K562 (cell line): Measurements from ENCODE around the gene WNT7A. TPM values are rescaled to one million over a fixed set of nuclear protein-coding genes. Genes with fewer than 3 reads are reported as not detected.

Experiments used
- ATAC-seq: fragments of 200-7000 bp; cut with Tn5 transposase; 3 replicates; pipeline ENCODE4 v1.9.1; 2020; ENCODE audit warnings: moderate library complexity
- BruUV-seq: library from RNA; stranded (reverse); fragments of 400-500 nt; replicated peaks from 2 replicates; lab custom pipeline; 2021; lab: Mats Ljungman, UMichigan
- CTCF ChIA-PET: fragments of 300-600 bp; formaldehyde crosslinking; extraction: SDS; loops from one replicate; lab custom pipeline; 2021; ENCODE audit warnings: low intra/inter-chr PET ratio; lab: Yijun Ruan, JAX
- POLR2A ChIA-PET: fragments of 300-600, 350-650 bp; sonication (Branson Sonifier 250); formaldehyde crosslinking; extraction: SDS; loops from one replicate; lab custom pipeline; 2021; ENCODE audit warnings: antibody characterized with exemption, inconsistent platforms; lab: Yijun Ruan, JAX
- DNase-seq, 4 experiments: peaks; one replicate each; pipeline versions ENCODE4 v3.0.0 to v3.0.0-alpha.2; 2011 to 2018; ENCODE audit warnings: low spot score in 3 of 4, mixed read lengths in 3 of 4; ENCODE audit errors: extremely low read depth in 1 of 4
- FAIRE-seq: peaks from 2 replicates; lab custom pipeline; 2011; peaks lifted over from hg19 to GRCh38; lab: Jason Lieb, UNC
- H2AFZ ChIP-seq: 2 replicates; pipeline ENCODE4 v1.6.0; 2011; ENCODE audit warnings: low read depth, low read length, control low read depth, inconsistent platforms
- H3K27ac ChIP-seq: fragments of 200-600 bp; 3 replicates; pipeline ENCODE4 v1.8.0; 2011; ENCODE audit warnings: low read depth, mild to moderate bottlenecking, control low read depth, inconsistent platforms, low read length, moderate library complexity, mixed read lengths; ENCODE audit errors: extremely low read depth
- H3K27me3 ChIP-seq, 2 experiments: fragments of 300-600 bp in 1 of 2; 2 replicates in 1 of 2; 3 replicates in 1 of 2; pipeline versions ENCODE4 v1.6.0 to v1.8.0; 2011; ENCODE audit warnings: inconsistent platforms in 2 of 2, low read length in 2 of 2, mild to moderate bottlenecking in 1 of 2, mixed read lengths in 1 of 2, moderate library complexity in 1 of 2; ENCODE audit not compliant: control insufficient read depth in 2 of 2, insufficient read depth in 2 of 2
- H3K36me3 ChIP-seq: fragments of 300-600 bp; 3 replicates; pipeline ENCODE4 v1.8.0; 2011; ENCODE audit warnings: mild to moderate bottlenecking, low read length, inconsistent platforms; ENCODE audit not compliant: control insufficient read depth, insufficient read depth
- H3K4me1 ChIP-seq, 2 experiments: fragments of 200-600 bp in 1 of 2; replicated peaks in 1 of 2; 2 replicates in 1 of 2; 3 replicates in 1 of 2; pipeline versions ENCODE4 v1.5.1 to v1.8.0; 2011; ENCODE audit warnings: inconsistent platforms in 2 of 2, low read length in 2 of 2, mild to moderate bottlenecking in 1 of 2, mixed read lengths in 1 of 2, moderate library complexity in 1 of 2; ENCODE audit not compliant: control insufficient read depth in 2 of 2, insufficient read depth in 2 of 2
- H3K4me2 ChIP-seq: 2 replicates; pipeline ENCODE4 v1.6.1; 2011; ENCODE audit warnings: low read length, control low read depth, inconsistent platforms, mixed read lengths; ENCODE audit not compliant: insufficient read depth
- H3K4me3 ChIP-seq: fragments of 200-600 bp; sonication (generic), shearing (Covaris generic); 2 replicates; pipeline ENCODE4 v1.5.1; 2016; ENCODE audit warnings: control low read depth, inconsistent platforms
- H3K79me2 ChIP-seq: fragments of 200-600 bp; 3 replicates; pipeline ENCODE4 v1.8.0; 2011; ENCODE audit warnings: low read length, inconsistent platforms; ENCODE audit not compliant: control insufficient read depth, insufficient read depth
- H3K9ac ChIP-seq, 2 experiments: 2 replicates each; pipeline versions ENCODE4 v1.6.0 to v1.6.1; 2011; ENCODE audit warnings: low read depth in 2 of 2, low read length in 2 of 2, control low read depth in 1 of 2, inconsistent platforms in 1 of 2, mild to moderate bottlenecking in 1 of 2, mixed read lengths in 1 of 2; ENCODE audit not compliant: insufficient read depth in 1 of 2
- H3K9me1 ChIP-seq: one replicate; pipeline ENCODE4 v1.6.0; 2011; ENCODE audit warnings: inconsistent platforms, mild to moderate bottlenecking, low read length, moderate library complexity; ENCODE audit not compliant: control insufficient read depth, insufficient read depth
- H3K9me3 ChIP-seq: replicated peaks from 2 replicates; pipeline ENCODE4 v1.5.1; 2011; ENCODE audit warnings: low read depth, low read length, inconsistent platforms; ENCODE audit not compliant: control insufficient read depth, insufficient read depth
- H4K20me1 ChIP-seq: replicated peaks from 2 replicates; pipeline ENCODE4 v1.6.1; 2011; ENCODE audit warnings: low read length, inconsistent platforms, mixed read lengths; ENCODE audit not compliant: control insufficient read depth, insufficient read depth
- BCOR ChIP-seq: fragments of 450-650 bp; IDR thresholded peaks from 2 replicates; pipeline ENCODE4 v1.6.1; 2016
- CEBPG ChIP-seq, 3 experiments: fragments of 200-800 bp in 1 of 3; sonication (Bioruptor generic) in 1 of 3; sonication (generic) in 1 of 3; formaldehyde crosslinking in 1 of 3; IDR thresholded peaks in 2 of 3; conservative IDR thresholded peaks in 1 of 3; 2 replicates each; pipeline versions ENCODE4 v1.6.1 to v1.8.0; 2016 to 2022; ENCODE audit warnings: missing compliant biosample characterization in 2 of 3, missing genetic modification characterization in 2 of 3, mild to moderate bottlenecking in 1 of 3, missing genetic modification reagents in 1 of 3
- DEAF1 ChIP-seq: fragments of 450-650 bp; formaldehyde crosslinking; IDR thresholded peaks from 2 replicates; pipeline ENCODE4 v1.4.0; 2020; ENCODE audit warnings: mild to moderate bottlenecking, moderate library complexity
- E2F3 ChIP-seq: fragments of 250-450 bp; sonication (Bioruptor Pico); IDR thresholded peaks from 2 replicates; pipeline ENCODE4 v1.4.0; 2020; ENCODE audit warnings: mild to moderate bottlenecking
- ETS1 ChIP-seq: conservative IDR thresholded peaks from 2 replicates; pipeline ENCODE4 v1.6.1; 2011; ENCODE audit warnings: low read depth, mild to moderate bottlenecking, low read length; ENCODE audit not compliant: control insufficient read depth
- KDM1A ChIP-seq, 2 experiments: fragments of 450-650 bp; IDR thresholded peaks; 2 replicates each; pipeline ENCODE4 v1.6.1; 2016; ENCODE audit warnings: mild to moderate bottlenecking in 2 of 2
- MLX ChIP-seq, 2 experiments: fragments of 450-650 bp in 1 of 2; sonication (generic) in 1 of 2; formaldehyde crosslinking; conservative IDR thresholded peaks; 2 replicates each; pipeline versions ENCODE4 v1.4.0 to v1.8.1; 2020 to 2022; ENCODE audit warnings: mild to moderate bottlenecking in 1 of 2, missing genetic modification reagents in 1 of 2
- NFE2L1 ChIP-seq: fragments of 450-650 bp; IDR thresholded peaks from 2 replicates; pipeline ENCODE4 v1.6.1; 2016; ENCODE audit warnings: missing genetic modification characterization, low read depth, mild to moderate bottlenecking, missing compliant biosample characterization, moderate library complexity, borderline replicate concordance
- SIN3B ChIP-seq: fragments of 450-650 bp; IDR thresholded peaks from 2 replicates; pipeline ENCODE4 v1.6.1; 2017; ENCODE audit warnings: low read depth, mild to moderate bottlenecking, moderate library complexity
- TEAD2 ChIP-seq: fragments of 450-650 bp; IDR thresholded peaks from 2 replicates; pipeline ENCODE4 v1.6.1; 2016; ENCODE audit warnings: missing genetic modification characterization, control low read depth, missing compliant biosample characterization
- THRA ChIP-seq: fragments of 450-650 bp; IDR thresholded peaks from 2 replicates; pipeline ENCODE4 v1.6.1; 2017; ENCODE audit warnings: mild to moderate bottlenecking, moderate library complexity
- ZNF184 ChIP-seq: sonication (generic); formaldehyde crosslinking; IDR thresholded peaks from 2 replicates; pipeline ENCODE4 v1.5.0; 2020; ENCODE audit warnings: missing genetic modification reagents
- WGBS: fragments of 100-300 bp; shearing (Covaris generic); methylation state at CpG from one replicate; pipeline ENCODE4 v1.1.6; 2016; ENCODE audit warnings: low coverage, mixed read lengths; ENCODE audit not compliant: insufficient coverage; ENCODE audit errors: missing lambda C conversion rate; 5-methylcytosine and 5-hydroxymethylcytosine counted together
- in situ Hi-C: fragments of 300-500 bp; cut with MboI; formaldehyde crosslinking; loops from 4 replicates; pipeline ENCODE4 v1.15.0; 2018; ENCODE audit warnings: inconsistent platforms, mixed read lengths
- intact Hi-C: fragments of 100-400 bp; cut with micrococcal nuclease; formaldehyde crosslinking; loops from 2 replicates; pipeline ENCODE4 v1.14.2; 2022
- polyA plus RNA-seq, 8 experiments: library from polyadenylated mRNA; depleted of rRNA in 4 of 8; stranded (reverse) in 5 of 8; unstranded in 3 of 8; fragments of >200 nt; fragmentation: Nextera tagmentation in 2 of 8; fragmentation: Illumina TruSeq in 1 of 8; extraction: Ambion mirVana in 2 of 8; extraction: Trizol in 1 of 8; gene quantifications; 2 replicates each; pipeline versions ENCODE4 v1.2.1 to v1.2.3, GENCODE V29; 2011 to 2014; ENCODE audit warnings: inconsistent platforms in 1 of 8, missing spikeins in 1 of 8
- total RNA-seq, 7 experiments: library from RNA; depleted of rRNA in 6 of 7; stranded (reverse); fragments of >200 nt in 6 of 7; fragmentation: Illumina TruSeq in 2 of 7; extraction: Trizol in 2 of 7; gene quantifications; 2 replicates each; pipeline versions ENCODE4 v1.2.1 to v1.2.3, GENCODE V29; 2011 to 2021; ENCODE audit warnings: low replicate concordance in 1 of 7

WNT7A gene
- total and polyA plus RNA-seq, 9 of the 15 experiments (the other 6 are each of a cell fraction or from before 2014, with no cell fraction given) = 0.03 TPM; not detected in 8

- BruUV-seq = no TSS peak
- Histone ChIP-seq H3K36me3 (no peaks in the 10 kb centered on the region), H3K27ac (no peak overlapping the region), H3K9me3 (no peaks in the 10 kb centered on the region), H3K27me3 (peaks cover 42 to 67% of the 10 kb centered on the region in 2 experiments), H3K9me1 (peaks cover 5% of the 10 kb centered on the region), H3K79me2 (no peaks in the 10 kb centered on the region), H3K4me3 (no peak overlapping the region), H3K9ac (no peak overlapping the region), H4K20me1 (peaks cover 36% of the 10 kb centered on the region), H3K4me1 (peaks cover 0 to 4% of the 10 kb centered on the region in 2 experiments; a peak in 2 of 5 replicates), H3K4me2 (no peak overlapping the region), H2AFZ (no peak overlapping the region)
- WGBS = 2% methylated on average over 16 of the region's 17 CpGs
- DNase-seq (no peak), FAIRE-seq (no peak), ATAC-seq (no peak)
- POLR2A ChIA-PET = no interaction called here
- TF ChIP-seq DEAF1 (no peak), NFE2L1 (tag) (no peak), ETS1 (no peak), CEBPG (CRISPR knock-in tag; IDR thresholded peaks at IDR 0.05) (no peak), CEBPG (tag; conservative IDR thresholded peaks at IDR 0.05 in 1 of 2, IDR thresholded peaks at IDR 0.05 in 1 of 2) (no peak), E2F3 (CRISPR knock-in tag) (no peak), KDM1A (IDR thresholded peaks at IDR 0.05) (no peak), THRA (no peak), SIN3B (no peak), MLX (CRISPR knock-in tag; conservative IDR thresholded peaks at IDR 0.05) (no peak), ZNF184 (CRISPR knock-in tag) (no peak), BCOR (no peak), TEAD2 (tag) (no peak)
- intact Hi-C loops (no loop called here), in situ Hi-C loops (no loop called here)
- CTCF ChIA-PET = no interaction called here
Measured at GRCh38 chr3:13851997-13852637, 27.8 kb downstream of the WNT7A start.
